Measurements from ENCODE around the gene HOXA1.

- TF ChIP-seq CTCF (IDR thresholded peaks at IDR 0.05; ENCODE audit: low read length) = no peak
- no peak for TF ChIP-seq EZH2 (IDR thresholded peaks at IDR 0.05; ENCODE audit: borderline replicate concordance, low read length)
Observed at GRCh38 chr7:27108390-27109127, 12.8 kb upstream of the HOXA1 start.
